SK-N-SH treated with all-trans-retinoic acid at 6 μM for 48 hours (cell line): ENCODE measurements around the gene ADI1.

Source experiments
- ARNTL ChIP-seq: fragments of 450-650 bp; formaldehyde crosslinking; IDR thresholded peaks from 2 replicates; pipeline ENCODE4 v1.5.0; 2020; ENCODE audit warnings: low read depth, mild to moderate bottlenecking, moderate library complexity, borderline replicate concordance
- ESRRG ChIP-seq: fragments of 250-450 bp; sonication (Bioruptor Pico); IDR thresholded peaks from 2 replicates; pipeline ENCODE4 v1.6.1; 2021; ENCODE audit warnings: mild to moderate bottlenecking
- SNAI2 ChIP-seq: fragments of 250-450 bp; sonication (Bioruptor Pico); IDR thresholded peaks from 2 replicates; pipeline ENCODE4 v1.5.0; 2020; ENCODE audit warnings: mild to moderate bottlenecking, moderate library complexity
- ZFP3 ChIP-seq: fragments of 250-450 bp; sonication (Bioruptor Pico); IDR thresholded peaks from 2 replicates; pipeline ENCODE4 v1.5.0; 2020; ENCODE audit warnings: mild to moderate bottlenecking, moderate library complexity
- ZFP30 ChIP-seq: fragments of 450-650 bp; formaldehyde crosslinking; IDR thresholded peaks from 2 replicates; pipeline ENCODE4 v1.5.0; 2022; ENCODE audit warnings: mild to moderate bottlenecking, moderate library complexity
- ZNF565 ChIP-seq: fragments of 450-650 bp; formaldehyde crosslinking; conservative IDR thresholded peaks from 2 replicates; pipeline ENCODE4 v1.5.0; 2020; ENCODE audit warnings: low read depth, mild to moderate bottlenecking, moderate library complexity
- ZNF70 ChIP-seq: fragments of 450-650 bp; formaldehyde crosslinking; IDR thresholded peaks from 2 replicates; pipeline ENCODE4 v1.5.0; 2020; ENCODE audit warnings: mild to moderate bottlenecking, moderate library complexity
- ZNF8 ChIP-seq: fragments of 450-650 bp; formaldehyde crosslinking; IDR thresholded peaks from 2 replicates; pipeline ENCODE4 v1.5.0; 2020; ENCODE audit warnings: mild to moderate bottlenecking, moderate library complexity
- TF ChIP-seq, protein P1 (sequence below): fragments of 250-450 bp; sonication (Bioruptor Pico); IDR thresholded peaks from 2 replicates; pipeline ENCODE4 v1.8.0; 2020; ENCODE audit warnings: mild to moderate bottlenecking, moderate library complexity, borderline replicate concordance
- TF ChIP-seq, protein P2 (sequence below): fragments of 250-450 bp; sonication (Bioruptor Pico); IDR thresholded peaks from 2 replicates; pipeline ENCODE4 v1.5.1; 2021; ENCODE audit warnings: mild to moderate bottlenecking, moderate library complexity

GRCh38 chr2:3503046-3503445 is 16.3 kb downstream of the ADI1 start:
- TF ChIP-seq ZNF8 (no peak), ESRRG (CRISPR knock-in tag) (no peak), SNAI2 (CRISPR knock-in tag) (no peak), ZFP3 (CRISPR knock-in tag) (no peak), ZFP30 (no peak), ZNF565 (CRISPR knock-in tag) (no peak), ZNF70 (CRISPR knock-in tag) (no peak), ARNTL (CRISPR knock-in tag) (no peak)
- TF ChIP-seq, protein P1, sequence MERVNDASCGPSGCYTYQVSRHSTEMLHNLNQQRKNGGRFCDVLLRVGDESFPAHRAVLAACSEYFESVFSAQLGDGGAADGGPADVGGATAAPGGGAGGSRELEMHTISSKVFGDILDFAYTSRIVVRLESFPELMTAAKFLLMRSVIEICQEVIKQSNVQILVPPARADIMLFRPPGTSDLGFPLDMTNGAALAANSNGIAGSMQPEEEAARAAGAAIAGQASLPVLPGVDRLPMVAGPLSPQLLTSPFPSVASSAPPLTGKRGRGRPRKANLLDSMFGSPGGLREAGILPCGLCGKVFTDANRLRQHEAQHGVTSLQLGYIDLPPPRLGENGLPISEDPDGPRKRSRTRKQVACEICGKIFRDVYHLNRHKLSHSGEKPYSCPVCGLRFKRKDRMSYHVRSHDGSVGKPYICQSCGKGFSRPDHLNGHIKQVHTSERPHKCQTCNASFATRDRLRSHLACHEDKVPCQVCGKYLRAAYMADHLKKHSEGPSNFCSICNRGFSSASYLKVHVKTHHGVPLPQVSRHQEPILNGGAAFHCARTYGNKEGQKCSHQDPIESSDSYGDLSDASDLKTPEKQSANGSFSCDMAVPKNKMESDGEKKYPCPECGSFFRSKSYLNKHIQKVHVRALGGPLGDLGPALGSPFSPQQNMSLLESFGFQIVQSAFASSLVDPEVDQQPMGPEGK (CRISPR knock-in tag) = no peak
- TF ChIP-seq, protein P2, sequence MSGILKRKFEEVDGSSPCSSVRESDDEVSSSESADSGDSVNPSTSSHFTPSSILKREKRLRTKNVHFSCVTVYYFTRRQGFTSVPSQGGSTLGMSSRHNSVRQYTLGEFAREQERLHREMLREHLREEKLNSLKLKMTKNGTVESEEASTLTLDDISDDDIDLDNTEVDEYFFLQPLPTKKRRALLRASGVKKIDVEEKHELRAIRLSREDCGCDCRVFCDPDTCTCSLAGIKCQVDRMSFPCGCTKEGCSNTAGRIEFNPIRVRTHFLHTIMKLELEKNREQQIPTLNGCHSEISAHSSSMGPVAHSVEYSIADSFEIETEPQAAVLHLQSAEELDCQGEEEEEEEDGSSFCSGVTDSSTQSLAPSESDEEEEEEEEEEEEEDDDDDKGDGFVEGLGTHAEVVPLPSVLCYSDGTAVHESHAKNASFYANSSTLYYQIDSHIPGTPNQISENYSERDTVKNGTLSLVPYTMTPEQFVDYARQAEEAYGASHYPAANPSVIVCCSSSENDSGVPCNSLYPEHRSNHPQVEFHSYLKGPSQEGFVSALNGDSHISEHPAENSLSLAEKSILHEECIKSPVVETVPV (CRISPR knock-in tag) = no peak
